ENCODE data around the gene THUMPD2. TPM values are rescaled to one million over a fixed set of nuclear protein-coding genes. Genes with fewer than 3 reads are reported as not detected.
A peak's percentile ranks its signal among the peaks of the same experiment; 100 is the strongest.

THUMPD2 gene
- total and polyA plus RNA-seq, 12 donors, result 4.3 to 10.4 (median 5.7) TPM

DNA sequence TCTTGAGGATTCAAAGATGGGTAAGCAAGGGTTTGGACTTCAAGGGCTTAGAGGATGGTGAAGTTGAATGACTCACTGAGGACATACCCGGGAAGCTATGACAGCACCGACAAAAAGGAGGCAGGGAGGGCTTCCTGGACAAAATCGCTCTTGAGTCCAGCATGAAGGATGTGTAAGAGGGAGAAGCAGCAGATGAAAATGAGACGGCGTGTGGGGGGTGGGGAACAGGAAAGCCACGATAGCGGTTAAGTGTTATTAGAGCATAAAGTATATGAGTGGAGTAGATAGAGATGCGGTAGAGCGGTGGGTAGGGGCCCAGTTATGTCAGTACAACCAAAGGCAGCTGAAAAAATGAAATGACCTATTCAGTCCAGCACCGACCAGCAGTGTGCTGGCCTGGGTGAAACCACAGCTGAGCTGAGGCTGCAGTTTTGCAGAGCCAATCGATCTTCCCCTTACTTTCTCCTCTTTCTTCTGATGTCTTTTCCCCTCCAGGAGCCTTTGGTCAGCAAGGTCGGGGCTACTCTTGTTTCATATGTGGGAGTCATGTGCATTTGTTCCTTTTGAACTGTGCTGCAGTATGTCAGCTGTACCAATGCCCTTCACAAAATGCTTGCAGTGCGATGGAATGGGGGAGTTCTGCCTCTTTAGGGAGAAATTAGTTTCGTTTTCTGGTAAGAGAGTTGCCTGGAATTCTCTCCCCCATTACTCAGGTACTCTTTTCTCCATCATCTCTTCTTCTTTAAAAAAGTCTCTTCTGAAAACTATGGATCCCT is 2.0 kb upstream of the THUMPD2 start:
- H3K4me1 ChIP-seq, result peaks cover 0 to 40% (median 17%) of the 10 kb centered on the region in 9 donors
- H3K27ac ChIP-seq, result peak overlapping the region in 1 of 10 donors; percentile 4
- 56 to 69% methylated on average over 14 of the region's 14 CpGs for WGBS, 2 donors
- H3K36me3 ChIP-seq, result peaks cover 0 to 7% (median 0%) of the 10 kb centered on the region in 9 donors
- H3K27me3 ChIP-seq, result no peaks in the 10 kb centered on the region
- H3K9me3 ChIP-seq, result peaks cover 0 to 5% (median 0%) of the 10 kb centered on the region in 11 donors
- peak overlapping the region in 6 of 10 donors; percentile 7 to 33 (median 25) for H3K4me3 ChIP-seq
- ATAC-seq (peak in 2 of 8 donors; percentile 3 to 20), DNase-seq (no peak)
- no peak for TF ChIP-seq CTCF (IDR thresholded peaks at IDR 0.05)
- intact Hi-C loops (cut with DNase I), result no loop called here

DNA sequence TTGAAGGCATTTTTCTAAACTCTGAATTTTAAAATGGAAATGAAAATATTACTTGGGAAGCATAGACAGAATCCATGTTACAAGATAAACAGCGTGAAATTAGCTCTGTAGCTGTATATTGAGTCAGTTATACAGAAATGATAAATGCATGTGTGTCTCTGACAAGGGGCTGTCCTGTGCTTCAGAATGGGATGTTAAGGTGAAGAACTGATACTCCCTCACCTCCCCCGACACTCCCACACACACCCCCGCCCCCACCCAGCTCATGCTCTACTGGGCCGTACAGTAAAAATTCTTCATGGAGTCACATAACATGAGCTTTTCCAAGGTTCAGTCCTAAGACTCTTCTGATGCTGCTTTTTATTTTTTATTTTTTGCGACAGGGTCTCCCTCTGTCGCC is 869 bp upstream of the THUMPD2 start:
- Histone ChIP-seq H3K36me3 (peaks cover 0 to 7% (median 0%) of the 10 kb centered on the region in 9 donors), H3K27ac (peak overlapping the region in 3 of 10 donors; percentile 86 to 92 (median 88)), H3K4me3 (peak overlapping the region in 4 of 10 donors; percentile 63 to 98 (median 91)), H3K4me1 (peaks cover 0 to 40% (median 18%) of the 10 kb centered on the region in 9 donors), H3K9me3 (peaks cover 0 to 8% (median 0%) of the 10 kb centered on the region in 11 donors), H3K27me3 (no peaks in the 10 kb centered on the region)
- DNase-seq (no peak), ATAC-seq (no peak)
- 90 to 91% methylated on average over 6 of the region's 6 CpGs for WGBS, 2 donors
- no peak for TF ChIP-seq CTCF (IDR thresholded peaks at IDR 0.05)
- intact Hi-C loops (cut with DNase I), result no loop called here

GRCh38 chr2:39779341-39779851 is 338 bp upstream of the THUMPD2 start:
- intact Hi-C loops (cut with DNase I), result no loop called here
- H3K4me1 ChIP-seq, result peaks cover 0 to 43% (median 23%) of the 10 kb centered on the region in 9 donors

More at GRCh38 chr2:39779341-39779851, 338 bp upstream of the THUMPD2 start:
- 20 to 40% methylated on average over 9 of the region's 9 CpGs for WGBS, 2 donors
- H3K9me3 ChIP-seq, result peaks cover 0 to 8% (median 0%) of the 10 kb centered on the region in 11 donors
- H3K4me3 ChIP-seq, result peak overlapping the region; percentile 63 to 99 (median 90)
- DNase-seq, result no peak
- TF ChIP-seq CTCF (IDR thresholded peaks at IDR 0.05), result no peak
- H3K27me3 ChIP-seq, result no peaks in the 10 kb centered on the region
- H3K36me3 ChIP-seq, result peaks cover 0 to 7% (median 0%) of the 10 kb centered on the region in 9 donors
- peak overlapping the region in 8 of 10 donors; percentile 71 to 95 (median 88) for H3K27ac ChIP-seq
- ATAC-seq, result peak; percentile 3 to 36 (median 12)
